T-cell (primary cell): ENCODE data around the gene AKAP6. TPM values are rescaled to one million over a fixed set of nuclear protein-coding genes. Genes with fewer than 3 reads are reported as not detected.
"Not testable (repeated sequence)": the region's sequence is repeated elsewhere in the genome, so short reads cannot be mapped to it uniquely, and the experiment has no call there.

Source experiments
- ATAC-seq, 4 experiments: fragments of 200-7000 bp in 3 of 4; fragments of 150-1000 bp in 1 of 4; cut with Tn5 transposase; replicated peaks in 1 of 4; 1 replicate in 3 of 4; 2 replicates in 1 of 4; pipeline ENCODE4 v1.10.0; 2021; ENCODE audit warnings: moderate library complexity in 3 of 4, mild to moderate bottlenecking in 2 of 4, moderate number of reproducible peaks in 1 of 4
- CTCF ChIA-PET, 2 donors: fragments of 300-600 bp; sonication (Branson Sonifier 250); formaldehyde crosslinking; loops; one replicate each; lab custom pipeline; 2022; ENCODE audit warnings: antibody characterized with exemption in 2 of 2; lab: Charles Lee
- POLR2A ChIA-PET, 2 donors: fragments of 300-600 bp; sonication (Branson Sonifier 250); formaldehyde crosslinking; loops; one replicate each; lab custom pipeline; 2022; ENCODE audit warnings: antibody characterized with exemption in 2 of 2; lab: Charles Lee
- DNase-seq, 35 experiments: peaks; one replicate each; pipeline versions ENCODE4 v3.0.0 to v3.0.0-alpha.2; 2013 to 2023
- H3K27ac ChIP-seq: one replicate; pipeline ENCODE4 v1.5.1; 2013; ENCODE audit warnings: low read length
- H3K27me3 ChIP-seq, 2 experiments: replicated peaks in 1 of 2; 1 replicate in 1 of 2; 2 replicates in 1 of 2; pipeline versions ENCODE4 v1.6.1 to v1.7.0; 2013; ENCODE audit warnings: low read length in 1 of 2, mixed read lengths in 1 of 2; ENCODE audit not compliant: control insufficient read depth in 2 of 2, insufficient read depth in 2 of 2; ENCODE audit errors: extremely low read depth in 1 of 2
- H3K36me3 ChIP-seq, 2 donors: 1 replicate in 1 of 2; 2 replicates in 1 of 2; pipeline versions ENCODE4 v1.6.1 to v1.7.0; 2013; ENCODE audit warnings: low read length in 1 of 2; ENCODE audit not compliant: control insufficient read depth in 2 of 2, insufficient read depth in 1 of 2; ENCODE audit errors: extremely low read depth in 1 of 2
- H3K4me1 ChIP-seq, 2 experiments: 1 replicate in 1 of 2; 2 replicates in 1 of 2; pipeline versions ENCODE4 v1.6.1 to v1.7.0; 2013; ENCODE audit warnings: low read length in 2 of 2, mixed read lengths in 1 of 2; ENCODE audit not compliant: insufficient read depth in 2 of 2, control insufficient read depth in 1 of 2; ENCODE audit errors: extremely low read depth in 1 of 2
- H3K4me3 ChIP-seq, 2 donors: 1 replicate in 1 of 2; 2 replicates in 1 of 2; pipeline versions ENCODE4 v1.5.1 to v1.7.0; 2013; ENCODE audit warnings: mild to moderate bottlenecking in 2 of 2, low read length in 1 of 2, moderate library complexity in 1 of 2; ENCODE audit not compliant: control insufficient read depth in 1 of 2; ENCODE audit errors: extremely low read depth in 1 of 2
- H3K9me3 ChIP-seq: 2 replicates; pipeline ENCODE4 v1.7.0; 2013
- H3K27ac Mint-ChIP-seq, 2 donors: one replicate each; pipeline ENCODE4 v1.8.0; 2020 to 2021; ENCODE audit warnings: mild to moderate bottlenecking in 2 of 2, mixed read lengths in 2 of 2
- H3K27me3 Mint-ChIP-seq, 2 donors: one replicate each; pipeline ENCODE4 v1.8.0; 2021 to 2022; ENCODE audit warnings: mixed read lengths in 2 of 2
- H3K36me3 Mint-ChIP-seq: one replicate; pipeline ENCODE4 v1.8.0; 2021; ENCODE audit warnings: mixed read lengths
- H3K4me1 Mint-ChIP-seq, 3 donors: one replicate each; pipeline ENCODE4 v1.8.0; 2020 to 2022; ENCODE audit warnings: mixed read lengths in 3 of 3, mild to moderate bottlenecking in 1 of 3
- H3K4me3 Mint-ChIP-seq, 3 donors: one replicate each; pipeline ENCODE4 v1.8.0; 2020 to 2022; ENCODE audit warnings: mild to moderate bottlenecking in 3 of 3, mixed read lengths in 3 of 3, moderate library complexity in 3 of 3
- H3K9me3 Mint-ChIP-seq, 3 donors: one replicate each; pipeline ENCODE4 v1.8.0; 2020 to 2022; ENCODE audit warnings: mixed read lengths in 3 of 3
- WGBS: methylation state at CpG from one replicate; pipeline ENCODE4 v1.1.5; 2013; ENCODE audit warnings: missing lambda C conversion rate; ENCODE audit not compliant: insufficient coverage; 5-methylcytosine and 5-hydroxymethylcytosine counted together
- total RNA-seq, 35 experiments: library from RNA in 6 of 35; stranded (reverse) in 6 of 35; fragments of 120-200 nt in 1 of 35; gene quantifications; one replicate each; pipeline versions ENCODE4 v1.2.1 to v1.2.4 and lab custom pipeline; 2013 to 2026

AKAP6 gene
- total RNA-seq, 5 donors from 2014 or later (not counting 1 experiment from before 2014, with no cell fraction given) = 1.7 to 6.6 (median 2.6) TPM

GRCh38 chr14:32578181-32578580 is 249.1 kb downstream of the AKAP6 start:
- Histone ChIP-seq H3K27me3 (no peaks in the 10 kb centered on the region), H3K4me3 (no peak overlapping the region), H3K27ac (no peak overlapping the region), H3K4me1 (no peaks in the 10 kb centered on the region), H3K9me3 (no peaks in the 10 kb centered on the region), H3K36me3 (no peaks in the 10 kb centered on the region)
- Mint-ChIP-seq H3K9me3 (no peaks in the 10 kb centered on the region), H3K36me3 (no peaks in the 10 kb centered on the region), H3K27me3 (peaks cover 0 to 6% of the 10 kb centered on the region in 2 donors), H3K27ac (no peak overlapping the region), H3K4me3 (no peak overlapping the region), H3K4me1 (no peaks in the 10 kb centered on the region)
- CTCF ChIA-PET = no interaction called here
- ATAC-seq (no peak), DNase-seq (no peak)
- POLR2A ChIA-PET = no interaction called here
- no CpG with 5 or more reads among the region's 1 CpG for WGBS

- DNase-seq, H3K27ac ChIP-seq, H3K4me1 Mint-ChIP-seq, H3K27me3 Mint-ChIP-seq, H3K27ac Mint-ChIP-seq, POLR2A ChIA-PET, H3K36me3 Mint-ChIP-seq, ATAC-seq, CTCF ChIA-PET, H3K27me3 ChIP-seq, H3K4me3 ChIP-seq, H3K36me3 ChIP-seq, H3K9me3 Mint-ChIP-seq, H3K4me1 ChIP-seq, H3K9me3 ChIP-seq, H3K4me3 Mint-ChIP-seq: not testable (repeated sequence)
- WGBS = 98% methylated on average over 9 of the region's 13 CpGs
Observed at GRCh38 chr14:32583427-32583826, 254.3 kb downstream of the AKAP6 start.

- no peaks in the 10 kb centered on the region for H3K9me3 ChIP-seq
- H3K27me3 ChIP-seq = peaks cover 0 to 3% of the 10 kb centered on the region in 2 experiments
- H3K36me3 ChIP-seq = no peaks in the 10 kb centered on the region
- no peak overlapping the region for H3K4me3 Mint-ChIP-seq
- ATAC-seq (no peak), DNase-seq (no peak)
- H3K9me3 Mint-ChIP-seq = peaks cover 0 to 3% (median 3%) of the 10 kb centered on the region in 3 donors
- H3K27ac Mint-ChIP-seq = no peak overlapping the region
- H3K4me1 ChIP-seq = no peaks in the 10 kb centered on the region
- H3K4me3 ChIP-seq = no peak overlapping the region
- no peak overlapping the region for H3K27ac ChIP-seq
- ChIA-PET CTCF (interaction anchor here in 1 of 2 donors (0.6 kb wide), 1 partner anchor 200 kb away, joined by 3 read pairs; no protein-coding TSS in a partner anchor), POLR2A (no interaction called here)
- no peaks in the 10 kb centered on the region for H3K36me3 Mint-ChIP-seq
- WGBS = no CpG with 5 or more reads among the region's 5 CpGs
- no peaks in the 10 kb centered on the region for H3K4me1 Mint-ChIP-seq
- H3K27me3 Mint-ChIP-seq = peaks cover 0 to 3% of the 10 kb centered on the region in 2 donors
Observed at GRCh38 chr14:32584079-32584478, 255.0 kb downstream of the AKAP6 start.

GRCh38 chr14:32587461-32587860 is 258.4 kb downstream of the AKAP6 start:
- no peak for DNase-seq
- peaks cover 0 to 3% (median 3%) of the 10 kb centered on the region in 3 donors for H3K9me3 Mint-ChIP-seq
- H3K4me1 Mint-ChIP-seq = no peaks in the 10 kb centered on the region
- peaks cover 0 to 3% of the 10 kb centered on the region in 2 donors for H3K27me3 Mint-ChIP-seq
- Histone ChIP-seq H3K27ac (no peak overlapping the region), H3K9me3 (no peaks in the 10 kb centered on the region), H3K27me3 (peaks cover 0 to 3% of the 10 kb centered on the region in 2 experiments), H3K36me3 (no peaks in the 10 kb centered on the region), H3K4me3 (no peak overlapping the region), H3K4me1 (no peaks in the 10 kb centered on the region)
- whole genome bisulfite sequencing = no CpG with 5 or more reads among the region's 1 CpG
- POLR2A ChIA-PET = no interaction called here
- H3K27ac Mint-ChIP-seq = no peak overlapping the region
- no peak for ATAC-seq
- CTCF ChIA-PET = interaction anchor here in 1 of 2 donors (0.6 kb wide), 1 partner anchor 1643 kb away, joined by 5 read pairs; no protein-coding TSS in a partner anchor
- no peak overlapping the region for H3K4me3 Mint-ChIP-seq
- no peaks in the 10 kb centered on the region for H3K36me3 Mint-ChIP-seq

DNA sequence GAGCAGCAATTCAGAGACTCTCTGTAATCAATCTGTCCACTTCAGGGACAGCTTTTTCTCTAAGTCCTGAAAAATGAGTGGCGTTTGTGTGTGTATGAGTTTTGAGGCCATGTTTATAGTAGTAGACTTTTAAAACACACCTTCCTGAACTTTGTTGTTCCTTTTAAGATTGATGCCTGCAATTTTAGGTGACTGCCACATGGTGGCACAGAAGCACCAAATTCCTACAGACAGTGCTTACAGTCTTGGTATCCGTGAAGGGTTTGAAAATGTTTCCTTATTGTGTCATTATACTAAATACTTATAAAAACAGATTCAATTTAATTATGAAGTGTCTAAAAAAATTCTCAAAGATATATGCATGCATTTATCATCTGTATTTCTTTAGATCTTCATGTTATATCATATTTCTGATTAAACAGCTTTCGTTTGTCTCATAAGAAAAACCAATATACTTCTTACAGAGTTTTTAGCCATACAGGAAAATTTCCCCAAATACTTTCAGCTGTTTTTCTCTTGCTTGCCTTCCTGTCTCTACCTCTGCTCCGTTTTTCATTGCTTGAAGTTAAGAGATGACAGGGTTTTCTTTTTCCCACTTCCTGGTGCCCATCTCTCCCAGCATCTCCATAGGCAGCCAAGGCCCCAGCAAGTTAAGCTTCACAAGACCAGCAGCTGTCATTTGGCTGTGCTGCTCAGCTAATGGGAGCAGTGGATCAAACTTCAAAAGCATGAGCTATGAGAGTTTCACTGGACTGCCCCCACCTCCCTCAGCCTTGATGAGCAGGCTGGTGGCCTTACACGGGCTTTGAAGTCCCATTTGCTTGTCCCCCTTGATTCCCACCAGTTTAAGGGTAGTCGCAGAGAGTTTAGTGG is 259.6 kb downstream of the AKAP6 start:
- ChIA-PET POLR2A (no interaction called here), CTCF (interaction anchor here in 1 of 2 donors (0.9 to 1.1 kb wide), 2 partner anchors 14 to 1204 kb away, joined by 3 read pairs; no protein-coding TSS in a partner anchor)
- peaks cover 3 to 4% of the 10 kb centered on the region in 2 donors for H3K27me3 Mint-ChIP-seq
- no peak overlapping the region for H3K27ac Mint-ChIP-seq
- no peak overlapping the region for H3K27ac ChIP-seq
- no peaks in the 10 kb centered on the region for H3K36me3 Mint-ChIP-seq
- H3K4me1 ChIP-seq = no peaks in the 10 kb centered on the region
- H3K27me3 ChIP-seq = peaks cover 0 to 3% of the 10 kb centered on the region in 2 experiments
- no peaks in the 10 kb centered on the region for H3K9me3 ChIP-seq
- no peaks in the 10 kb centered on the region for H3K36me3 ChIP-seq
- H3K4me1 Mint-ChIP-seq = no peaks in the 10 kb centered on the region
- no peak overlapping the region for H3K4me3 Mint-ChIP-seq
- DNase-seq = peak in 1 of 35 experiments; percentile 1
- ATAC-seq = no peak
- no CpG with 5 or more reads among the region's 6 CpGs for WGBS
- no peak overlapping the region for H3K4me3 ChIP-seq
- peaks cover 0 to 3% (median 3%) of the 10 kb centered on the region in 3 donors for H3K9me3 Mint-ChIP-seq

DNA sequence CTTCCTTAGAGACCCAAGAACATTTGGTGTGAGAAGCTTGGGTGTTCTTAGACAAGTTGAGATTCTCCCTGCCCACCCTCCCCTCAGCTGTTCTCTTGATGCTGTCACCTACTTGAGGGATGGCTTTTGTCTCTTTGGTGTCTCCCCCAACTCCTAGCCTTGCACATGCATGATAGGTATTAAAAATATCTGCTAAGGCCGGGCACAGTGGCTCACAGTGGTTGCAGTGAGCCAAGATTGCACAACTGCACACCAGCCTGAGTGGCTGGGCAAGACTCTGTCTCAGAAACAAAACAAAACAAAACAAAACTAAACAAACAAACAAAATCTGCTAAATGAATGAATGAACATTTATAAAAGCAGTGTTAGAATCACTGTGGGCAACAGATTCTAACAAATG is 261.1 kb downstream of the AKAP6 start:
- Histone ChIP-seq H3K36me3 (no peaks in the 10 kb centered on the region), H3K4me1 (no peaks in the 10 kb centered on the region), H3K9me3 (no peaks in the 10 kb centered on the region), H3K27me3 (peaks cover 0 to 3% of the 10 kb centered on the region in 2 experiments), H3K4me3 (no peak overlapping the region), H3K27ac (no peak overlapping the region)
- peaks cover 0 to 3% (median 3%) of the 10 kb centered on the region in 3 donors for H3K9me3 Mint-ChIP-seq
- POLR2A ChIA-PET = no interaction called here
- H3K36me3 Mint-ChIP-seq = no peaks in the 10 kb centered on the region
- no peak overlapping the region for H3K4me3 Mint-ChIP-seq
- no peaks in the 10 kb centered on the region for H3K4me1 Mint-ChIP-seq
- no peak for ATAC-seq
- WGBS = no CpG with 5 or more reads among the region's 1 CpG
- DNase-seq = no peak
- H3K27me3 Mint-ChIP-seq = peaks cover 0 to 7% of the 10 kb centered on the region in 2 donors
- no peak overlapping the region for H3K27ac Mint-ChIP-seq
- CTCF ChIA-PET = no interaction called here
